Fibroblast of lung (primary cell): Measurements from ENCODE around the gene SPDL1.

Experiments used
- EZH2 ChIP-seq: IDR thresholded peaks from 2 replicates; pipeline ENCODE4 v1.5.1; 2012; ENCODE audit warnings: low read length, control low read depth, mild to moderate bottlenecking; ENCODE audit errors: missing control alignments
- TF ChIP-seq, protein P1 (sequence below), 2 donors: IDR thresholded peaks in 1 of 2; conservative IDR thresholded peaks in 1 of 2; 1 replicate in 1 of 2; 2 replicates in 1 of 2; pipeline ENCODE4 v1.5.1; 2011 to 2012; ENCODE audit warnings: low read length in 2 of 2, control low read depth in 1 of 2, inconsistent platforms in 1 of 2, low read depth in 1 of 2, mild to moderate bottlenecking in 1 of 2

DNA sequence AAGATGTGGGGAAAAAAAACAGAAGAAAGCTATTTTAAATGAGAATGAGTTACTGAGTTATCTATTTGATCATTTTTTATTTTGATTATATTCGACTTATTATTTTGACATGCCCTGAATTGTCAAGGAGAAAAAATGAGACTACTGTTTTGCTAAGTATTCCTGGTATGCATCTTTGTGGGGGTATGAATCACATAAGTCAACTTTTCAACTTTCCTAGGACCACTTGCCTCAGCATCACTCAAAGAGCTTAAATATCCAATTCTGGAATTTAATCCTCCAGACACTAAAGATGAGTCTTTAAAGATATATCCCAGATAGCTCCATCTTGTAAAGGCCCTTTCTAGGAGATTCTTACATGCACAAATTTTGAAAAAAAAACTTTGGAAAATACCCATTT is 17.4 kb upstream of the SPDL1 start:
- TF ChIP-seq, protein P1, sequence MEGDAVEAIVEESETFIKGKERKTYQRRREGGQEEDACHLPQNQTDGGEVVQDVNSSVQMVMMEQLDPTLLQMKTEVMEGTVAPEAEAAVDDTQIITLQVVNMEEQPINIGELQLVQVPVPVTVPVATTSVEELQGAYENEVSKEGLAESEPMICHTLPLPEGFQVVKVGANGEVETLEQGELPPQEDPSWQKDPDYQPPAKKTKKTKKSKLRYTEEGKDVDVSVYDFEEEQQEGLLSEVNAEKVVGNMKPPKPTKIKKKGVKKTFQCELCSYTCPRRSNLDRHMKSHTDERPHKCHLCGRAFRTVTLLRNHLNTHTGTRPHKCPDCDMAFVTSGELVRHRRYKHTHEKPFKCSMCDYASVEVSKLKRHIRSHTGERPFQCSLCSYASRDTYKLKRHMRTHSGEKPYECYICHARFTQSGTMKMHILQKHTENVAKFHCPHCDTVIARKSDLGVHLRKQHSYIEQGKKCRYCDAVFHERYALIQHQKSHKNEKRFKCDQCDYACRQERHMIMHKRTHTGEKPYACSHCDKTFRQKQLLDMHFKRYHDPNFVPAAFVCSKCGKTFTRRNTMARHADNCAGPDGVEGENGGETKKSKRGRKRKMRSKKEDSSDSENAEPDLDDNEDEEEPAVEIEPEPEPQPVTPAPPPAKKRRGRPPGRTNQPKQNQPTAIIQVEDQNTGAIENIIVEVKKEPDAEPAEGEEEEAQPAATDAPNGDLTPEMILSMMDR (conservative IDR thresholded peaks at IDR 0.05 in 1 of 2, IDR thresholded peaks at IDR 0.05 in 1 of 2; ENCODE audit: low read depth in 1 of 2, low read length in 2 of 2): no peak
- no peak for TF ChIP-seq EZH2
